ENCODE data around the gene FIG4.

DNA sequence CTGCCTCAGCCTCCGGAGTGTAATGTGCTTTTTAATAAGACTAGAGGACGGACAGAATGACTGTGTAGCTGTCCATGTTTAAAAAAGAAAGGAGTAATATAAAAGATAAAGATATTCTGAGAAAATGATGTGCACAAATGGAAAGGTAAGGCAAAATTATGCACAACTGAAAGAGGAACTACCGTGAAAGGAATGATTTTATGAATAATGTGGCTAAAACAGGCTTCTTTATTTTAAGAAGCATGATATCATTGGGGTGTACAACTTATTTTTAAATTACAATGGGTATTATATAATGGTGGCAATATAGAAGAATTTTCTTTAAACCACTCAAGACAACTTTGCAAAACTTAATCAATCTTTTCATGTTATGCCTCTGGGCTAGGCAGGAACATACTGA lies 78.1 kb downstream of the FIG4 start:
- no peak for TF ChIP-seq CTCF (conservative IDR thresholded peaks at IDR 0.05 in 1 of 2, IDR thresholded peaks at IDR 0.05 in 1 of 2; ENCODE audit: low read depth in 1 of 2, low read length in 2 of 2)
- no peak for TF ChIP-seq EZH2 (IDR thresholded peaks at IDR 0.05; ENCODE audit: low read length, missing control alignments)
